HG03159 (cell line): Measurements from ENCODE around the gene SLC35A1.
"Not testable (repeated sequence)": the region's sequence is repeated elsewhere in the genome, so short reads cannot be mapped to it uniquely, and the experiment has no call there.

ENCODE experiments used
- ATAC-seq: cut with Tn5 transposase; IDR thresholded peaks from one replicate; pipeline ENCODE4 v1.9.1; 2021; ENCODE audit warnings: mild to moderate bottlenecking, moderate library complexity; ENCODE audit not compliant: unreplicated experiment

SLC35A1 gene, protein sequence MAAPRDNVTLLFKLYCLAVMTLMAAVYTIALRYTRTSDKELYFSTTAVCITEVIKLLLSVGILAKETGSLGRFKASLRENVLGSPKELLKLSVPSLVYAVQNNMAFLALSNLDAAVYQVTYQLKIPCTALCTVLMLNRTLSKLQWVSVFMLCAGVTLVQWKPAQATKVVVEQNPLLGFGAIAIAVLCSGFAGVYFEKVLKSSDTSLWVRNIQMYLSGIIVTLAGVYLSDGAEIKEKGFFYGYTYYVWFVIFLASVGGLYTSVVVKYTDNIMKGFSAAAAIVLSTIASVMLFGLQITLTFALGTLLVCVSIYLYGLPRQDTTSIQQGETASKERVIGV

DNA sequence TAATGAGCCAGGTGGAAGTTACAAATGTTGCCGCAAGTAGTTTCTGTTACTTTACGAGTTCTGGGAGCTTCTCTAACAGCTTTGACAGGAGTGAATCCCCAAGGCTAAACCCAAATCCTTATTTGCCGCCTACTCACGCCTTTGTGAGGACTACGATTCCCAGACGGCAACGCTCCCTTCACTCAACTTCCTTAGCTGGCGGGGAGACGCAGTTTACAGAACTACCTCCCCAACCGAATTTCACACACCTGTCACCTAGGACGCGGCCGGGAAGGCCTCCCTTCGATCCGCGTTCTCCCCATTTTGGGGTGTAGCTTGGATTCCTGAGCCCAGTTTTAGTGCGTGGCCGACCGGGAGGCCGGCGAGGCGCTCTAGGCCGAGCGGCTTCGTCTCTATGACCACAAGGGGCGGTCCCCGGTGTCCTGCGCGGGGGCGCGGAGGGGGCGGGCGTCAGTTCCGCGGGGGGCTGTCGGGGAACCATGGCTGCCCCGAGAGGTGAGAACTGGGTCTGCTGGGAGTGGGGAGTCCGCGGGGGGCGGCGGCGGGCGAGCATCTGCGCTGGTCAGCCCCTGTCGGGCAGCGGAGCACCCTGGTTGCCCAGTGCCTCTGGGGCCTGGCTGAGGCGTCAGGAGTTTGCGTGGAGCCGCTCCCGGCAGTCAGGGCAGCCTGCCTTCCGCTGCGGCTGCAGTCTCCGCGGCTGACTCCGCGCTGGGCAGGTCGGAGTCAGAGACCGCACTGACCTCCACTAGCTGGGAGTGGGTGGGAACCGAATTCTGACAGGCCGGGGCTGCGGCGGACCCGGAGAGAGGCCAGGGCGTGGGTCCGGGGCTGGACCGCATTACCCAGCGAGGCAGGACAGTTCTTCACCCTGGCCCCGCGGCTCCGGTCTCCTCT is at the start of gene SLC35A1:
Gene SLC35A1, plus strand, starts transcription at position 450 of the 894 bp plus-strand sequence. Its CDS starts 30 bp downstream, at position 480.
- peak; percentile 95 for ATAC-seq

DNA sequence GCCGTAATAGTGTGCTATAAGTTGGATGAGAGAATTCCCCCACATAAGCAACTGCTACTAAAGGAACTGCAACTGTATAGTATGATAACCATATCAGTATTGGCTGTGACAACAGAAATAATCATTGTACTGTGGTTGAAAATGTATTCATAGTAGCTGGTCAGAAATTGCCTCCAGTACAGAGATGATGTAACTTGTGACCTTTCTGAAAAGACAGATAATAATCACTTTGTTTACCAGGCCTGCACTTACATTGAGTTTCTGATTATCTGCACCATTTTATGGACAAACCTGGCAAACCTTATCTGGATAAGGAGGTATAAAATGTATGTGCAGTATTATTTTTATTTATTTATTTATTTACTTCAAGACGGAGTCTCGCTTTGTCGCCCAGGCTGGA is 46.0 kb upstream of the SLC35A1 start:
- no peak for ATAC-seq

DNA sequence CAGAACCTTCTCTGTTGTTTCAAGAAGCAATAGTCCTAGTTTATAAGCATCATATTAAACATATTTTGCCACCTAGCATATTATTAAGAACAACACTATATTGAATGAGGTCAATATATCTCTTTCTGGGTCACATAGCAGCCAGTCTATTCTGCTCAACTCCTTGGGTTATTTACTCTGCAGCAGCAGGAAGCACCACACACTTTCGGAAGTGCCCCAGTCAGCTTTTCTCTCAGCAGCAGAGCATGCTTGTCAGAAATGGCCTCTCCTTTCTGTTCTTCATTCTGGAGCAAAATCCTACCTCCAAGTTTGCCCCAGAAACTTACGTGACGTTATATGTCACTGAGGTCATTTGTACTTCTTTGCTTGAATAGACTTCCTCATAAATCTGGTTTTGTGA is 42.3 kb upstream of the SLC35A1 start:
- no peak for ATAC-seq

DNA sequence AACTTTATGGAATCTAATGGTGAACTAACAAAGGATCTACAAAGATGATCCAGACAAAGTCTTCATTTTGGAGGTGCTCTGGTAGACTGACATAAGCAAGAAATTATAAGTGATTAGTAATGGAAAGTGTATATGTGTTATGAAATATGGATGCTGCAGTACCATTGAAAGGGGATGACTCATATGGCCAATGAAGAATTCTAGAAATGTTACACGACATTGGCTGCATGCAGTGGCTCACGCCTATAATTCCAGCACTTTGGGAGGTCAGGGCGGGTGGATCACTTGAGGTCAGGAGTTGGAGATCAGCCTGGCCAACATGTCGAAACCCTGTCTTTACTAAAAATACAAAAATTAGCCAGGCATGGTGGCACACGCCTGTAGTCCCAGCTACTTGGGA is 41.5 kb upstream of the SLC35A1 start:
- no peak for ATAC-seq

DNA sequence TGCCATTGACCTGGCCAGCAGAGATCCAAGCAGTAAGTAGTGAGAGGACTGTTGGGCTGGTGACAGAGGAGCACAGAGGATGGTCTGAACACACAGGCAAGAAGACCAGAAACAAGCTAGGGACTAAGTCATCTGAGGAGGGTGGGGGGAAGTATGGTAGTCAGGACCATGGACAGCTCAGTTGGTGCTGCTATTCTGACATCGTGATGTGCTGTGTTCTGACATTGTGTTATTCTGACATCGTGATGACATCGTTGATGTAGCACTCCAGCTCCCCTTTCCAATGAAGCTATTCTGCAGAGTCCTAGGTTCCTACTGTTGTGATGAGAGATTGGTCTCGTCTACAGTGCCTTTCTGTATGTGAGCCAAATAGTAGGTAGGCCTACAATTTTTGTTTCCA is 36.3 kb upstream of the SLC35A1 start:
- ATAC-seq, result peak; percentile 67

DNA sequence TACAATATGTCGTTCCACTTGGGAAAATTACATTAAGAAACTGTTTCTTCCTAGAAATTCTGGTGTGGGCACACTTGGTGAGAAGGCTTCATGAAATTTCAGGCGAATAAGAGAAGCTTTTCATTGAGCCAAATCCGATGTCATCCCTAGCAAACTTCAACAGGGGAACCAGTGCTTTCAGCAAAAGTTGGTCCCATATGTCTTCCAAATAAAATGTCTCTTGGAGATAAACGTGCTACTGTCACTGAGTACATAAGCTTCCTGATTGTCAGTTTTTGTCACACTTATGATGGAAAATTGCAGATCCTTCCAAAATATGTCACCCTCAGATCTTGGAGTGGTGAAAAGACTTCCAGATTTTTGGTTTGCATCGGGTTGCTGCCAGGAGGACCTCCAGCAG is 31.1 kb upstream of the SLC35A1 start:
- ATAC-seq, result no peak

DNA sequence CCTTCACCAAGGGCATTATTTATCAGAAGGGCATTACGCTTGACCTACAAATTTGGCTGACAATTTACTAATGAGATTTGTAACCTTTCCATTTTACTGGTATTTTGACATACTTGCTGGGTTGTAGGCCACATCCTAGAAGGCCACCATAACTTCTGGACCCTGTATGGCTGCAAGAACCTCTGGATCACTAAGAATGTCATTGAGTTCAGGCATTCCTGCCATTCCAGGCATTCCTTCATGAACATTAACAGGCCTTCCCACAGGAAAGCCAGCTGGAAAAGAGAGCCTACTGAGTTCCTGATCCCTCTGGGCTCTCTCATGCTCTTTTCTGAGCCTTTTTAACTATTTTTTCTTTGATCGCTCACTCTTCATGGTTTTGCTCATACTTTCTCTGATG is 28.4 kb upstream of the SLC35A1 start:
- ATAC-seq, result no peak

DNA sequence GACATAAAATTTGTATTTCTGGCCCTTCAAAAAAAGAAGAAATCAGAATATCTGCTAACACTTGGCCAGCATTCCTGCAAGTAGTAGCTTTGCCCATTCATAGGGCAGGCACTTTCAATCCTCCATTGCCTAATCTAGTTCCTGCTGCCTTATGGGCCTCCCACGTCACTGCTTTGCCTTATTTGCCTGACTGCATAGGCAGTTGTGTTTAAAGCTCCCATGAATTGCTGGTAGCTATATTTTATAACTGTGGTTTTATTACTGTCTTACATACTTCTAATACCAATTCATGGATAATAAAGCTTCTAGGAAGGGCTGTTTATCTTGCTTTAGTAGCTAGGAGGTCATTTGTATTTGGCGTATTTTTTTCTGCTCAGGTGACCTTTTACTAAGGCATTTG is 7.7 kb upstream of the SLC35A1 start:
- no peak for ATAC-seq

DNA sequence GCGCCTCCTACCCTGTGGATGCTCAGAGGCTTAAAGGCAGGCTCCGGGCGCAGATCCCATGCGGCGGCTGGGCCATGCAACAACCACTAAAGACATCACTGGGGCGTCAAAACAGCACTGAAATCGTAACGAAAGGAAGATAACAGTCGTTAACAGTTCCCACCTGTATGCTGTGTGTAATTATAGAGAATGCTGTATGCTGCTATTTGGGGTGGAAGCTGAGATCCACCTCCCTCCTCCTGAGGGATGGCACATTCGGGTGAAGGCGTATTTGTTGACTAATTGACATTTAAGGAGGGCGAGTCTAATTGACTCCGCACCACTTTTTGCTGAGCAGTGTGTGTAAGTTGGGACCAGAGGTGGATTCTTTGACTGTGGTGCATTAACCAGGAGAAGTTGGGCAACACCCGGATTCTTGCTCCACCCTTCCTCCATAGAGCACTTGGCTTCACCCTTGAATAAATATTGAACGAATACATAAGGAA is 687 bp downstream of the SLC35A1 start:
- ATAC-seq, result peak; percentile 72

DNA sequence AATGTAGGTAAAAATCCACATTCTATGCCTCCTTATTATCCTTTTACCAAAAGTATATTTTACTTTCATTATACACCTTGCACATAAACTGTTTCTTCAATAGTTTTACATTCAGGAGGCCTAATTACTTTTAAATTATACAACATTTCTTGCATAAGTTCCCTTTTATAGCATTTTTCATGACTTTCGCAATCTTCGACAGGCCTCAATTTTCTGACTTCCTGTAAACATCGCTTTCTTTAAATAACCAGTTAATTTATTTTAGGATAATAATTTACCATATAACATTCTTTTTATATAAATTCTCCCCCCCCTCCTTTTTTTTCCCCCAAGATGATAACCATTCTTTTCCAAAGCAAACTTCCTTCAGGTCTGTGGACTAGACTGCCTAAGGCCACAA is 9.2 kb downstream of the SLC35A1 start:
- ATAC-seq, result no peak

DNA sequence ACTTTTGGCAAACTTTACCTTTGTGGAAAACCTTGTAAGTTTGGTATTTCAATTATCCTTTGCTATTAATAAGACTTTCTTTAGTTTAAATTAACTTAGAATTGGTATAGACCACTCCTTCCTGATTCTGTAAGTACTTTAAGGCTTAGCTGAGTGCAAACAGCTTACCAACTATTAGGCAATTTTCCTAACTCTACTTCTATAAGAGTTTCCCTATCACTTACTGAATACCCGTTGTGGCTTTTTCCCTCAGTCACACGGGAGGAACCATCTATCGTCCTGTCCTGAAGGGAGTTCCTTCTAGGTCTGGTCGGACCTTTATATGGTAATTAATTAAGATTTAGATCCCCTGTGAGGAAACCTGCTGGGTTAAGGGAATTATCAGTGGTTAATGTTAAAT is 9.6 kb downstream of the SLC35A1 start:
- no peak for ATAC-seq

DNA sequence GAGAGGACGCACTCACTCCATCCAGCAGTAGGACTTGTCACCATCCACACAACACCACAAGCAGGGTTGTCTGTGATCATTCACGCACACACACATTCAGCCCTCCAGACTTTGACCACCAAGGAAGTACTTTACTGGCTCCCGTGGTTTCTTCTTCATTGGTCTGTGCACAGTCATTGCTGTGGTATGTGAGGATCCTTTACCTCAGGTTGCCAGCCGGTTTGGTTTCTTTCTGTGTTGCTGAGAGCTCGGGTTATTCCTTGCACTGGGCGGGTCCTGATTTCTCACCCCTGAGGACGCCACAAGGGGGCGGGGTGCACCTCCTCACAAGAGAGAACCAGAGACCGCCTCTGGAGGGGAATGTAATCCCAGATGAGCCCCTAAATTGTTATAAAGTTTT is 11.2 kb downstream of the SLC35A1 start:
- ATAC-seq, result no peak

DNA sequence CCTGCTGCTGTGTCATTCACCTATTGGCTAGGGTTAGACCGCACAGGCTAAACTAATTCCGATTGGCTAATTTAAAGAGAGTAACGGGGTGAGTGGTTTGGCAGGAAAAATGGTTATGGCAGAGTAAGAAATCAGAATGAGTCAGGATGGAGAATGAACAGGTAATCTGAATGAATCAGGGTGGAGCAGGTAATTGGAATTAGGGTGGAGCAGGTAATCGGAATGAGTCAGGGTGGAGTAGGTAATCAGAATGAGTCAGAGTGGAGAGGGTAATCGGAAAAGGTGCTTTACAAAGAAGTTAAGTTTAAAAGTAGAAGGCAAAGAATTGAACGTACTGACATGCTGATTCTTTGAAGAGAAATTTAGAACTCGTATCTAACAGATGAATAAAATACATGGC is 11.7 kb downstream of the SLC35A1 start:
- ATAC-seq, result no peak

DNA sequence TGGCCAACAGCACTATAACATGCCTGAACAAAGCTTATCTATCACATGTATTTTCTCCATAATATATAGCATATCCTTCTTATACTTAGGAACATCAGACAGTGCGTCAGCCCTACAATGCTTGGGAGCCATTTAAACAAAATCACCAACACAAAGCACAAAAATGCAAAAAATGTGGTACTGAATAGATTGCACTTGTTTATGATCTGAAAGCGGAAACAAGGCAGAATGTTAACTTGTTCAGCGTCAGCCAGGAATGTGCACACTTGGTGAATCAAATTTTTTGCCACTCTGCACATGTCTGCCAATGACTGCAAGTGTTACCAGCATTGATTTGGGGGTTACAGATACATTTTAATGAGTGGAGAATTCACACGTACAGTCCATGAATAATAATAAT is 14.8 kb downstream of the SLC35A1 start:
- ATAC-seq, result no peak

DNA sequence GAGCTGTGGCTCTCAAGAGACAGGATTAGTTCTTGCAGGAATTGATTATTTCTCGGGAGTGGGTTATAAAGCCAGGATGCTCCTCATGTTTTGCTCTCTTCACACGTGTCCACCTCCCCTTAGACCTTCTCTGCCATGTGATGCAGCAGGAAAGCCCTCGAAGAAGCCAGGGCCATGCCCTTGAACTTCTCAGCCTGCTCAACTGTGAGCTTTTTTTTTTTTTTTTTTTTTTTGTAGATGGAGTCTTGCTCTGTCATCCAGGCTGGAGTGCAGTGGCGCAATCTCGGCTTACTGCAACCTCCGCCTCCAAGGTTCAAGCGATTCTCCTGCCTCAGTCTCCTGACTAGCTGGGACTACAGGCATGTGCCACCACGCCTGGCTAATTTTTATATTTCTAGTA is 16.6 kb downstream of the SLC35A1 start:
- ATAC-seq, result not testable (repeated sequence)

DNA sequence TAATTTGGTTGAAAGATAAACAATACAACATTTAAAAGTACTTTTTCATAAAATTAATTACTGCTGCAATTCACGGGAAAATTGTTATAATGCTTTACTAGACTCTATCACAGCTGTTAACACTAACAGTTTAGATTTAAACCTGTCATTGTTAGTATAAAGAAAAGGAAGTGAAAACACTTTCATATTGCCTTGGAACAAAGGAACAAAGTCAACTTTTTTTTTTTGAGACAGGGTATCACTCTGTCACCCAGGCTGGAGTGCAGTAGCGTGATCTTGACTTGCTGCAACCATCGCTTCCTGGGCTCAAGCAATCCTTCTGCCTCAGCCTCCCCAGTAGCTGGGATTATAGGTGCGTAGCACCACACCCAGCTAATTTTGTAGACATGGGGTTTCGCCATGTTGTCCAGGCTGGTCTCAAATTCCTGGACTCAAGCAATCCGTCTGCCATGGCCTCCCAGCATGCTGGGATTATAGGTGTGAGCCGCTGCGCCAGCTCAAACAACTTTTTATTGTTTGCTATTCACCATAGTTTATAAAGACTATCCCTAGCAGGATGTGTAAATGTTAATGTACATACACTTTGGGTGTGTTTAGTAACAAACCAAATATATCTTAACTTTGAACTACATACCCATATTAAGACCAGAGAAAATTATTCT is 22.1 kb downstream of the SLC35A1 start:
- ATAC-seq, result peak; percentile 94

DNA sequence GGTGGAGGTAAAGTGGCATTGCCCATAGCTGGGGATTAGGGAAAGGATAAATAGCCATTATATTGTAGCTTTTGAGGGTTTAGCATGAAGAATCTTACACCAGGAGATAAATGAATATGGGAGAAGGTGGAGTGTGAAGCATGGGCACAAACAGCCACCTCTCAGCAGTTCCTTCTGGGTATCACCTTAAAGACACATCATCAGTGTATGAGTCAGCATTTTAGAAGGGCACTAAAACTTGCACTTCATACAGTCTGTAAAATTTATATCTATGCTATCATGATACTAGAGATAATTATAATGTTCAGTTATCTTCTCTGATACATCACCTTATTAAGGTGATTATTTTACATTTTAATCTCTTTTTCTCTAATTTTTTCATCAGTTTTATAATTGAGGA is 25.3 kb downstream of the SLC35A1 start:
- ATAC-seq, result no peak

DNA sequence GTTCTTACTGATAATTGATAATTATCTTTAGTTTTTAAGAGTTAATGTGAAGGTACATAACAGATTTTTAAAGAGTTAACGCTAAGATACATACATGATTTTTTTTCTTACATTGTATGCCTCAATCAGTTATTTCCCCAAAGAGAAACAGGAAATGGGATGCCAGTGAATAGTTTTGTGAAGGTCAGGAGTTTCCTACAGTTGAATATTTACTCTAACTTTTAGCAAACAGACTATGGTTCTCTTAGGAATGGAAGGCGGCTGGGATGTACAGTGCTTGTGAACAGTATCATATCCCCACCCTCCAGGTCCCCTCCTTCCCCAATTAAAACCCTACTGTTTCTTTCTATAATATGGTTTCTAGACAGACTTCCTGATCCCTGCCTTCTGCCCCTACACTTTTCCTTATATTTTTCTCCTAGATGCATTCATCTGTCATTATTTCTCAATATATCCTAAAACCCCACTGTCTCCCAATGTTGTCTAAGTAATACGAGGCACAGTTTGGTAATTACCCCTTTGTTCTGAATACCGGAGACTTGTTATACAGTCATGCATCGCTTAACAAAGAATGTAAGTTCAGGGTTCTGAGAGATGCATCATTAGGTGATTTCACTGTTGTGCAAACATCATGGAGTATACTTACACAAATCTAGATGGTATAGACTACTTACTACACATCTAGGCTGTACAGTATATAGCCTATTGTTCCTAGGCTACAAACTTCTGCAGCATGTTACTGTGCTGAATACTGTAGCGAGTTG is 29.2 kb downstream of the SLC35A1 start:
- ATAC-seq, result no peak

DNA sequence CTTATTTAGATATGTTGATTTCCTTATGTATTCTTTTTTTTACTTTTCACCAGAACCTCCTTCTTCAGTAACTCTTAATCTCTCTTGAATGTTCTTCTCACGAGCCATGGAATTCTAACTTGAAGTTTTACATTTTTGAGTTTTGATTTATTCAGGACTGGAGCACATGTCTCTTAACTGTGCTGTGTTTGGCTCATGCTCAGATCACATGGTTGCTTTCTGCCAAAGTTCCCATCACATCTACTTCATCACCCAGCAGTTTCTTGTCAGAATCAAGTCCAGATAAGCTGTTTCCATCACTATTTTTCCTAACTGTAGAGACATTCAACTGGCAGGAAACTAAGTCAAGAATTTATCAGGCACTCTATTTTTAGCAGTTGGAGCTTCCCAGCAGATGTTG is 31.7 kb downstream of the SLC35A1 start:
- ATAC-seq, result no peak

DNA sequence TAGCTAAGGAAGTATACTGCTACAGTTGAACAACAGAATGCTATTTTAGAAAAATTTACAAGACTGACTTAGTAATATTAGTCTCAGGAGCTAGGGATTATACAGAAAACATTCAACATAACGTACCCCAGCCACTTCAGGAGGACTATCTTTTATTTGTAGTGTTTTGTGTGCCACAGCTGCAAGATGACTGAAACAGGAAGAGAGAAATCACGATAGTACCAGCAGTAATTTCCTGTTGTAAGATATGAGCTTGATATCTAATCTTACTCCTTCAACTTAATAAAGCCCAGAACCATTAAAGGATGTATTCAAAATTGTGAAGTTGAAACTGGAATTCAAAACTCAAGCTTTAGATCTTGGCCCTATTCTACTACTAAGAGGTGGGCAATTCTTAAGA is 42.1 kb downstream of the SLC35A1 start:
- no peak for ATAC-seq

DNA sequence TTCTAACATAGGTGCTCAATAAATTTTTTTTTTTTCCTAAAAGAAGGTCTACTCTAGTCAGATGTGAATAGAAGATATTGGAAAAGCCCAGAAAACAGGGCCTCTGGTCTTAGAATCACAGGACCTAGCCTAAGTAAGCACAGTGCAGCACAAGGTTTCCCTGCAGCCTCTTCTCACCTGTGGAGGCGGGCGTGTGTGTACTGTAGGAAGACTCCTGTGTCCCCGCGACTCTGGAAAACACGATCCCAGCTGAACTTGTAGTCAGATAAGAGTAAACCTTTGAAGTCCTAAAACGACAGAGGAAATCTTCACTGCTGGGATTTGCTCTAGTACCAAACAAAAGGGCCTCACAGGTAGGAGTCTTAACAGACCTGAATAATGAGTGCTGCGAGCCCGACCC is 45.7 kb downstream of the SLC35A1 start:
- no peak for ATAC-seq
